Lung (tissue), 12 donors: Measurements from ENCODE around the gene DUSP2. TPM values are rescaled to one million over a fixed set of nuclear protein-coding genes. Genes with fewer than 3 reads are reported as not detected.

ENCODE experiments used
- ATAC-seq: fragments of 200-7000 bp; cut with Tn5 transposase; one replicate; pipeline ENCODE4 v1.9.1; 2020; ENCODE audit warnings: moderate number of reproducible peaks; ENCODE audit not compliant: insufficient read depth, low FRiP score
- DNase-seq, 3 donors: peaks; one replicate each; pipeline ENCODE4 v3.0.0-alpha.2; 2013 to 2017
- H3K27ac ChIP-seq, 2 donors: one replicate each; pipeline ENCODE4 v1.5.1; 2013; ENCODE audit warnings: mild to moderate bottlenecking in 2 of 2, moderate library complexity in 2 of 2, control low read depth in 1 of 2, inconsistent platforms in 1 of 2, low read depth in 1 of 2, low read length in 1 of 2
- H3K27me3 ChIP-seq, 3 donors: one replicate each; pipeline ENCODE4 v1.5.1; 2013; ENCODE audit warnings: low read length in 2 of 3; ENCODE audit not compliant: control insufficient read depth in 3 of 3, insufficient read depth in 3 of 3
- H3K36me3 ChIP-seq, 4 donors: one replicate each; pipeline ENCODE4 v1.5.1; 2013; ENCODE audit warnings: low read length in 4 of 4, mild to moderate bottlenecking in 1 of 4, moderate library complexity in 1 of 4; ENCODE audit not compliant: control insufficient read depth in 4 of 4, insufficient read depth in 4 of 4
- H3K4me1 ChIP-seq, 5 donors: one replicate each; pipeline ENCODE4 v1.5.1; 2013; ENCODE audit warnings: low read length in 5 of 5, mild to moderate bottlenecking in 2 of 5, moderate library complexity in 1 of 5; ENCODE audit not compliant: control insufficient read depth in 5 of 5, insufficient read depth in 5 of 5
- H3K4me3 ChIP-seq: one replicate; pipeline ENCODE4 v1.5.1; 2013; ENCODE audit warnings: mild to moderate bottlenecking, control low read depth, moderate library complexity
- H3K9ac ChIP-seq, 2 donors: one replicate each; pipeline ENCODE4 v1.5.1; 2013; ENCODE audit warnings: low read length in 2 of 2, control low read depth in 1 of 2; ENCODE audit not compliant: insufficient read depth in 1 of 2
- H3K9me3 ChIP-seq, 4 donors: one replicate each; pipeline ENCODE4 v1.5.1; 2013; ENCODE audit warnings: low read length in 3 of 4, mild to moderate bottlenecking in 1 of 4, moderate library complexity in 1 of 4; ENCODE audit not compliant: control insufficient read depth in 4 of 4, insufficient read depth in 3 of 4
- CTCF ChIP-seq: IDR thresholded peaks from 2 replicates; pipeline ENCODE4 v1.5.1; 2012; ENCODE audit warnings: mild to moderate bottlenecking; ENCODE audit errors: control extremely low read depth, extremely low read depth
- WGBS, 2 donors: extraction: QIAGEN DNeasy Blood & Tissue Kit; methylation state at CpG; one replicate each; pipeline ENCODE4 v1.1.7; 2013; 5-methylcytosine and 5-hydroxymethylcytosine counted together
- polyA plus RNA-seq, 2 donors: library from polyadenylated mRNA; stranded (reverse); fragments of 200-250 nt; gene quantifications; one replicate each; pipeline ENCODE4 v1.2.1, GENCODE V29; 2013
- total RNA-seq, 2 donors: library from RNA; depleted of rRNA in 1 of 2; stranded (reverse); fragments of >200 nt in 1 of 2; gene quantifications; one replicate each; pipeline ENCODE4 v1.2.1, GENCODE V29; 2014 to 2021
- donor health status: control.
- donor health status: control.
- donor health status: Bipolar disorder and iron deficiency.
- donor health status: healthy.
- donor health status: DM: yes; HTN: yes; CAD: no.

Gene DUSP2
- total and polyA plus RNA-seq, 4 donors: 3.5 to 33.6 (median 5.8) TPM

GRCh38 chr2:96170626-96171025, 25.4 kb upstream of the DUSP2 start:
- DNase-seq: no peak
- 94 to 96% methylated on average over 3 of the region's 3 CpGs for WGBS, 2 donors
- TF ChIP-seq CTCF: no peak

GRCh38 chr2:96169868-96170507, 24.7 kb upstream of the DUSP2 start:
- ATAC-seq (no peak), DNase-seq (no peak)
- no peak for TF ChIP-seq CTCF
- 82 to 90% methylated on average over 2 of the region's 2 CpGs for WGBS, 2 donors
- Histone ChIP-seq H3K36me3 (no peaks in the 10 kb centered on the region), H3K9me3 (peaks cover 0 to 3% (median 1%) of the 10 kb centered on the region in 4 donors), H3K4me1 (no peaks in the 10 kb centered on the region), H3K27me3 (no peaks in the 10 kb centered on the region), H3K9ac (no peak overlapping the region), H3K27ac (no peak overlapping the region), H3K4me3 (no peak overlapping the region)

More at GRCh38 chr2:96170626-96171025, 25.4 kb upstream of the DUSP2 start:
- ATAC-seq: no peak
- Histone ChIP-seq H3K4me1 (no peaks in the 10 kb centered on the region), H3K36me3 (no peaks in the 10 kb centered on the region), H3K9ac (no peak overlapping the region), H3K9me3 (peaks cover 0 to 3% (median 1%) of the 10 kb centered on the region in 4 donors), H3K4me3 (no peak overlapping the region), H3K27ac (no peak overlapping the region), H3K27me3 (no peaks in the 10 kb centered on the region)

- Histone ChIP-seq H3K9ac (no peak overlapping the region), H3K4me1 (peaks cover 0 to 11% (median 0%) of the 10 kb centered on the region in 5 donors), H3K9me3 (peaks cover 0 to 3% (median 1%) of the 10 kb centered on the region in 4 donors), H3K27ac (no peak overlapping the region), H3K36me3 (no peaks in the 10 kb centered on the region), H3K27me3 (no peaks in the 10 kb centered on the region), H3K4me3 (no peak overlapping the region)
- DNase-seq (no peak), ATAC-seq (no peak)
- WGBS, 2 donors: 73 to 77% methylated on average over 6 of the region's 6 CpGs
- TF ChIP-seq CTCF: no peak
Observed at GRCh38 chr2:96167407-96168013, 22.3 kb upstream of the DUSP2 start.
